Upper lobe of left lung (tissue), 4 donors: Measurements from ENCODE around the gene PGPEP1.

Experiments used
- CTCF ChIP-seq, 6 experiments: fragments of 450-650 bp in 4 of 6; fragments of 200-600 bp in 2 of 6; sonication (generic) in 2 of 6; IDR thresholded peaks; one replicate each; pipeline ENCODE4 v1.5.1; 2016 to 2019; ENCODE audit warnings: antibody characterized with exemption in 6 of 6
- POLR2A ChIP-seq, 4 donors: fragments of 450-650 bp; IDR thresholded peaks; one replicate each; pipeline ENCODE4 v1.5.1; 2016 to 2017; ENCODE audit warnings: antibody characterized with exemption in 4 of 4, mild to moderate bottlenecking in 2 of 4

GRCh38 chr19:18301718-18302111 lies 38.7 kb upstream of the PGPEP1 start:
- TF ChIP-seq CTCF (IDR thresholded peaks at IDR 0.05) (no peak), POLR2A (IDR thresholded peaks at IDR 0.05) (no peak)
